Lung (tissue), 12 donors: Measurements from ENCODE around the gene PAH. TPM values are rescaled to one million over a fixed set of nuclear protein-coding genes. Genes with fewer than 3 reads are reported as not detected.

Experiments
- ATAC-seq: fragments of 200-7000 bp; cut with Tn5 transposase; one replicate; pipeline ENCODE4 v1.9.1; 2020; ENCODE audit warnings: moderate number of reproducible peaks; ENCODE audit not compliant: insufficient read depth, low FRiP score
- DNase-seq, 3 donors: peaks; one replicate each; pipeline ENCODE4 v3.0.0-alpha.2; 2013 to 2017
- H3K27ac ChIP-seq, 2 donors: one replicate each; pipeline ENCODE4 v1.5.1; 2013; ENCODE audit warnings: mild to moderate bottlenecking in 2 of 2, moderate library complexity in 2 of 2, control low read depth in 1 of 2, inconsistent platforms in 1 of 2, low read depth in 1 of 2, low read length in 1 of 2
- H3K27me3 ChIP-seq, 3 donors: one replicate each; pipeline ENCODE4 v1.5.1; 2013; ENCODE audit warnings: low read length in 2 of 3; ENCODE audit not compliant: control insufficient read depth in 3 of 3, insufficient read depth in 3 of 3
- H3K36me3 ChIP-seq, 4 donors: one replicate each; pipeline ENCODE4 v1.5.1; 2013; ENCODE audit warnings: low read length in 4 of 4, mild to moderate bottlenecking in 1 of 4, moderate library complexity in 1 of 4; ENCODE audit not compliant: control insufficient read depth in 4 of 4, insufficient read depth in 4 of 4
- H3K4me1 ChIP-seq, 5 donors: one replicate each; pipeline ENCODE4 v1.5.1; 2013; ENCODE audit warnings: low read length in 5 of 5, mild to moderate bottlenecking in 2 of 5, moderate library complexity in 1 of 5; ENCODE audit not compliant: control insufficient read depth in 5 of 5, insufficient read depth in 5 of 5
- H3K4me3 ChIP-seq: one replicate; pipeline ENCODE4 v1.5.1; 2013; ENCODE audit warnings: mild to moderate bottlenecking, control low read depth, moderate library complexity
- H3K9ac ChIP-seq, 2 donors: one replicate each; pipeline ENCODE4 v1.5.1; 2013; ENCODE audit warnings: low read length in 2 of 2, control low read depth in 1 of 2; ENCODE audit not compliant: insufficient read depth in 1 of 2
- H3K9me3 ChIP-seq, 4 donors: one replicate each; pipeline ENCODE4 v1.5.1; 2013; ENCODE audit warnings: low read length in 3 of 4, mild to moderate bottlenecking in 1 of 4, moderate library complexity in 1 of 4; ENCODE audit not compliant: control insufficient read depth in 4 of 4, insufficient read depth in 3 of 4
- WGBS, 2 donors: extraction: QIAGEN DNeasy Blood & Tissue Kit; methylation state at CpG; one replicate each; pipeline ENCODE4 v1.1.7; 2013; 5-methylcytosine and 5-hydroxymethylcytosine counted together
- polyA plus RNA-seq, 2 donors: library from polyadenylated mRNA; stranded (reverse); fragments of 200-250 nt; gene quantifications; one replicate each; pipeline ENCODE4 v1.2.1, GENCODE V29; 2013
- total RNA-seq, 2 donors: library from RNA; depleted of rRNA in 1 of 2; stranded (reverse); fragments of >200 nt in 1 of 2; gene quantifications; one replicate each; pipeline ENCODE4 v1.2.1, GENCODE V29; 2014 to 2021
- TF ChIP-seq, protein P1 (sequence below): IDR thresholded peaks from 2 replicates; pipeline ENCODE4 v1.5.1; 2012; ENCODE audit warnings: mild to moderate bottlenecking; ENCODE audit errors: control extremely low read depth, extremely low read depth
- donor health status: control.
- donor health status: control.
- donor health status: Bipolar disorder and iron deficiency.
- donor health status: healthy.
- donor health status: DM: yes; HTN: yes; CAD: no.

PAH gene
- total and polyA plus RNA-seq, 4 donors, result 0.06 to 0.64 (median 0.57) TPM; not detected in 1

DNA sequence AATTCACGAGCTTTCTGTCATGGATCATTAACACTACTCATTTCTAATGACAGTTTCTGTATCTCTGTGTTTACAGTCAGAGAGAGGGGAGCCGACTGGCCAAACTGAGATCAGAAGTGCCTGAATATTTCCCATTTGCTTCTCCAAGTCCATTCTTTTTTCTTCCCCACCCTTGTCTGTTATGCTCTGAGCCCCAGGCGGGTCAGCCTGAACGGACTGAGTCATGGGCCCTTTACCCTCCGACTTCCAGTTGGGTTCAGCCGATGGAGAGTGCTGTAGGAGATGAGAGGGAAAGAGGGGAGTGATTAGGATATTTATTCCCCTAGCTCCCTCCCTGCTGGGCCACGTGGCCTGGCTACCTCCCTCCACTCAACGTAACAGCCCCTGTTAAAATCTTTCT is 104.7 kb downstream of the PAH start:
- WGBS, 2 donors, result 28 to 41% methylated on average over 8 of the region's 8 CpGs
- no peak for ATAC-seq

DNA sequence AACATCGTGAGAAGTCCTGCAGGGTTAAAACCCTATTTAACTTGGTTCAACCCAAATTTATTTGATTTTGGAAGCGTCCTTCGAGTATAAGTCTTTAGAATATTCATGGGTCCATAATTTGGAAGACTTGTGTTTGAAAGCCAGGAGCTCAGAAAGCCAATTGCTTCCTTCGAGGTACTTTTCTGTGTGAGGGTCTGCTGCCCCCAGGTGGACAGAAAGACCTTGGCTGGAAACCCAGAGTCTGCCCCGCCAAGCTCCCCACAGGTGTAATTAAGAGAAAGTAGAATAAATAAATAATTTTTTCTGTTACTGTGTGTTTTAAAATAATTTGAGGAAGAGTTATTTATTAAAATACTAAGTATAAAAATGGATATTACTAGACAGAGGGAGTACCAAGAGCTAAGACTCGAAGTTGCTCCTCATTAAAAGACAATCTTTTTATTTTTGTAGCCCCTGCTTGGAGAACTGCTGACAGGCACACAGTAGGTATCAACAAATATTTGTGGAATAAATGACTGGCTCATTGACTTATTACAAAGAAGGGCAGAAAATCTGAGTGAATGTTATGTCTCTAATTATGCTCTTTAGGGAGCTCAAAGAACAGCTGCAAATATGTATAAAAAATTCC is 105.8 kb downstream of the PAH start:
- H3K9me3 ChIP-seq, result no peaks in the 10 kb centered on the region
- no peak overlapping the region for H3K27ac ChIP-seq
- no peak overlapping the region for H3K9ac ChIP-seq
- H3K27me3 ChIP-seq, result peaks cover 0 to 7% (median 5%) of the 10 kb centered on the region in 3 donors
- no peaks in the 10 kb centered on the region for H3K4me1 ChIP-seq
- no peaks in the 10 kb centered on the region for H3K36me3 ChIP-seq
- 30 to 32% methylated on average over 6 of the region's 6 CpGs for WGBS, 2 donors
- DNase-seq, result peak; percentile 18 to 29 (median 21)
- no peak for ATAC-seq
- no peak overlapping the region for H3K4me3 ChIP-seq
- TF ChIP-seq, protein P1, sequence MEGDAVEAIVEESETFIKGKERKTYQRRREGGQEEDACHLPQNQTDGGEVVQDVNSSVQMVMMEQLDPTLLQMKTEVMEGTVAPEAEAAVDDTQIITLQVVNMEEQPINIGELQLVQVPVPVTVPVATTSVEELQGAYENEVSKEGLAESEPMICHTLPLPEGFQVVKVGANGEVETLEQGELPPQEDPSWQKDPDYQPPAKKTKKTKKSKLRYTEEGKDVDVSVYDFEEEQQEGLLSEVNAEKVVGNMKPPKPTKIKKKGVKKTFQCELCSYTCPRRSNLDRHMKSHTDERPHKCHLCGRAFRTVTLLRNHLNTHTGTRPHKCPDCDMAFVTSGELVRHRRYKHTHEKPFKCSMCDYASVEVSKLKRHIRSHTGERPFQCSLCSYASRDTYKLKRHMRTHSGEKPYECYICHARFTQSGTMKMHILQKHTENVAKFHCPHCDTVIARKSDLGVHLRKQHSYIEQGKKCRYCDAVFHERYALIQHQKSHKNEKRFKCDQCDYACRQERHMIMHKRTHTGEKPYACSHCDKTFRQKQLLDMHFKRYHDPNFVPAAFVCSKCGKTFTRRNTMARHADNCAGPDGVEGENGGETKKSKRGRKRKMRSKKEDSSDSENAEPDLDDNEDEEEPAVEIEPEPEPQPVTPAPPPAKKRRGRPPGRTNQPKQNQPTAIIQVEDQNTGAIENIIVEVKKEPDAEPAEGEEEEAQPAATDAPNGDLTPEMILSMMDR, result no peak

More for the DNA sequence above, 104.7 kb downstream of the PAH start:
- no peaks in the 10 kb centered on the region for H3K36me3 ChIP-seq
- peaks cover 0 to 7% (median 5%) of the 10 kb centered on the region in 3 donors for H3K27me3 ChIP-seq
- no peaks in the 10 kb centered on the region for H3K9me3 ChIP-seq
- no peak overlapping the region for H3K4me3 ChIP-seq
- H3K27ac ChIP-seq, result no peak overlapping the region
- no peak overlapping the region for H3K9ac ChIP-seq
- TF ChIP-seq, protein P1, result no peak
- no peaks in the 10 kb centered on the region for H3K4me1 ChIP-seq
- DNase-seq, result no peak

DNA sequence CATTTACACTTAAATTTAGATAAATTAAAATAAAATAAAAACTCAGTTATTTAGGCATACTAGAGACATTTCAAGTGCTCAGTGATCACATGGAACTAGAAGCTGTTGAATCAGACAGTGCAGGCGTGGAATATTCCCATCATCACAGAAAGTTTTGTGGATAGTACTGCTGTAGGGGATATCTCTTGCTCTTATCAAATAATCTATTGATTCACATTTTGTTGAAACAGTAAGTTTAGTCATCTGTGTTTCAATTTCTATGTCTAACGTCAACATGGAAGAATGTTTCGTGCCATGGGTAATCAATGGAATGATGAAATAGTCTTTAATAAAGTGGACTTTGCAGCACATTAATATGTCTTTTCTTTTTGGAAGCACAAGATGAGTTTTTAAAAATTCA is 108.6 kb downstream of the PAH start:
- no peak overlapping the region for H3K9ac ChIP-seq
- H3K4me1 ChIP-seq, result no peaks in the 10 kb centered on the region
- H3K27ac ChIP-seq, result no peak overlapping the region
- ATAC-seq, result no peak
- 92 to 94% methylated on average over 3 of the region's 3 CpGs for WGBS, 2 donors
- no peaks in the 10 kb centered on the region for H3K36me3 ChIP-seq
- H3K9me3 ChIP-seq, result no peaks in the 10 kb centered on the region
- TF ChIP-seq, protein P1, result no peak
- no peak for DNase-seq
- peaks cover 0 to 7% (median 5%) of the 10 kb centered on the region in 3 donors for H3K27me3 ChIP-seq
- H3K4me3 ChIP-seq, result no peak overlapping the region

DNA sequence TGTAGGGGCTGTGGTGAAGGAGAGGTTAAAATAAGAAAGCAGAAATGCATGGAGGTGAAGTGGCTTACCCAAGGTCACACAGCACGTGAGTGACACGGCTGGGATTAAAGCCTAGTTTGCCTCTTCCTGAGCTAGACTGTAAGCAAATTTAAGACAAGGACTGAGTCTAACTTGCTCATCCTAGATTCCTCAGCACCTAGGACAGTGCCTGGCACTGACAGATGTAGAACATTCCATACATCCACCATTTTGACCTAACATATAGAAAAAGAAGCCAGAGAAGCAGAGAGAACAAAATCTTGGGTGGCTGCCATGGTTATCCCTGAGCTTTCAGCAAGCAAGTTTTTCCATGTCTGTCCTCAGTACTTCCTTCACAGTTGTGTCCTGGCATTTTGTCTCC is 110.5 kb downstream of the PAH start:
- Histone ChIP-seq H3K36me3 (no peaks in the 10 kb centered on the region), H3K27me3 (peaks cover 0 to 1% (median 0%) of the 10 kb centered on the region in 3 donors), H3K9ac (no peak overlapping the region), H3K9me3 (peaks cover 0 to 2% (median 0%) of the 10 kb centered on the region in 4 donors), H3K4me1 (no peaks in the 10 kb centered on the region), H3K27ac (no peak overlapping the region), H3K4me3 (no peak overlapping the region)
- TF ChIP-seq, protein P1, result no peak
- no peak for DNase-seq
- 76 to 82% methylated on average over 2 of the region's 2 CpGs for WGBS, 2 donors
- ATAC-seq, result no peak
